ENCODE data around the gene SAMMSON.

SAMMSON gene

DNA sequence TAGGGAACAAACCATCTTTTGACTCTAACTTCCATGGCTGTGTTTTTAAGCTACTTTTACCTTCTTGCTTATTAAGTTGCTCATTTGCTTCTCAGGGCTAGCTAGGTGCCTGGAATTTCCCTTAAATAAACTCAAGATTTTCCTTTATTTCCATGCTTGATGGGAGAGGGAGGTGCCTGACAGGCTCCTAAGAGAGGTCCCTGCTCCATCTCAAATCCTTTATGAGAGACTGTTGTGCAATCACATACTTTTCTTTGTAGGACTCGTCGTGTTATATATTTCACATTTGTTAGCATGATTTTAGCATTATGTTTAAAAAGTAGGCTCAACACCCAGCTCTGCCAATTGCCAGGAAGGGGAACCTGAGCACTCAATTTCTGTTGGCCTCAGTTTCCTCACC is 95.7 kb downstream of the SAMMSON start:
- no peak for DNase-seq

DNA sequence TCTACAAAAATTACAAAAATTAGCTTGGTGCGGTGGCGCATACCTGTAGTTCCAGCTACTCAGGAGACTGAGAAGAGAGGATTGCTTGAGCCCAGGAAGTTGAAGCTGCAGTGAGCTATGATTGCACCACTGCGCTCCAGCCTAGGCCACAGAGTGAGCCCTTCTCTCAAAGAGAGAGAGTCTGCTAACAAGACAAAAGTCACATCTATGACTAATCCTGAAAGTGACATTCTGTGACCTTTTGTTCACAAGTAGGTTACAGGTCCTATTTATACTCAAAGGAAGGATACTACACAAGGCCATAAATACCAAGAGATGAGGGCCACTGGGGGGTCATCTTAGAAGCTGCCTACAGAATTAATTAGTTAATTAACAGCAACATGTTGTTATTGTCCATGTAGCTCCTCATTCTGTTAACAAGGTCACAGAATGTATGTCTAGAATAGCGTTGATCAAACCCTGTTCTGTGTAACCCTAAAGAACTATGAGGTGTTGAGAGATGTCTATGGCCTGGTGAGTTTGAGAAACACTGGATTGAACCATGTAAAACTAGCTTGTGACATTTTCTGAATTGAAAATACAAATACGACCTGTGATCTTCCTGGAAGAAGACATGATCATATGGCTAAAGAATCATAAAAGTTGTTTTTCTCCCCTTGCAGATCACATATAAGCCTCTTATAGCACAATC is 97.0 kb downstream of the SAMMSON start:
- DNase-seq = no peak

DNA sequence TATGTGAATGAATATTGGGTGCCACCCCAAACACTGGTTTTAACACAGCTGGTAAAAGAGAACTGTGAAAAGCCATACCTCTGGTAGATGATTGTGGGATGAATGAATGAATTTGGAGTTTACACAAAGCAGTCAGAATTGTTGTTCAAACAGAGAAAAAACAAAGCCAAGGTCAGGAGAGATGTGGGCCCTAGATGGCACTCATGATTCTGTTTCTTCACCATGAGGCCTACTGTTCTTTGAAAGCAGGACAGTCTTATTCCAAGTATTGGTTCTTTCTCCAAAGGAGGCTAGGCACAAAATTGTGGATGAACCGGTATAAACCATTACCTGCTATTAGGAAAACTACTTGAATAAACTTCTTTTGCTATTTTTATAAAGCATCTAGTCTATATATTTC is 97.6 kb downstream of the SAMMSON start:
- no peak for DNase-seq

DNA sequence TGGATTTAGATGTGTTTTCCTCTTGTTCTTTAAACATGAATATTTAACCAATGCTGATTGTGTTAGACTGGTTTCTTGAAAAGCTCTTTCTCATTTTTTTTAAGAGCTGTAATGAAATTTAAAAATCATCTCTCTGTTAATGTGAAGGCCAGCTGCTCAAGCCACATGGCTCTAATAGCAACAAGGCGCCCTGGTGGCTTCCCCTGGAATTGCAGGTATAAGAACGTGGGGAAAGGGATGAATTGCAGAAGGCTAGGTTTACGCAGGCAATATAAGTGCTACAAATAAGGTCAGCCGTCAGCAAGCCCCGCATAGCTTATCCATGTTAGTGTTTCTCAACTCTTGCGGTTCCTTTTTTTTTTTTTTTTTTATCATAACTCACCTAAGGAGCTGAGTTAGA is 108.5 kb downstream of the SAMMSON start:
- DNase-seq = no peak

DNA sequence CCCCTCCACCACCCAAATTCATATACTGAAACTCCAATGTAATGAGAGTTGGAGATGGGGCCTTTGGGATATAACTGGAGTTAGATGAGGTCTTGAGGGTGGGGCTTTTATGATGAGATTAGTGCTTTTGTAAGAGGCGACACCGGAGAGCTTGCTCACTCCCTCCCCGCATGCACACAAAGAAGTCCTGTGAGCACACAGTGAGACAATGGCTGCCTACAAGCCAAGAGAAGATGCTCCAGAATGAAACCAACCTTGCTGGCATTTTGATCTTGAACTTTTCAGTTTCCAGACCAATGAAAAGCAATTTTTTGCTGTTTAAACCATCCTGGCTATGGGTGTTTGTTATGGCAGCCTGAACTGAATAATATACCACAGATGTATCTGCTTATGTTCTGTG is 109.0 kb downstream of the SAMMSON start:
- DNase-seq = no peak

DNA sequence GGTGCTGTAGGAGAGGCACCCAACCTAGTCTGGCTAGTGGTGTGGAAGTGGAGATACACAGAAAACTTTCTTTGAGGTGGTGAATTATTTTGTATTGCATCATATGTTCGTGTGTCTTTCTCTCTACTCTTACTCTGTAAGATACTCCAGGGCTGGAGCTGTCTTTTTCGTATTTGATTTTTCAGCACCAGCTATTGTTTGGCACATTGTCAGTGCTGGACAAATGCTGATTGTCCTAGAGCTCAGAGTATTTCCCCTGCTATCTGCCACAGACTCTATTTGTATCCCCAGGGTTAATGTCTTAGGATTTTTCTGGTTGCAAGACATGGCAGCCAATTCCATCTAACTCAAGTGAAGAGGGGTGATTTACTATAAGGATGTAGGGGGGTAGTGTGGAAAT is 110.5 kb downstream of the SAMMSON start:
- DNase-seq = no peak

DNA sequence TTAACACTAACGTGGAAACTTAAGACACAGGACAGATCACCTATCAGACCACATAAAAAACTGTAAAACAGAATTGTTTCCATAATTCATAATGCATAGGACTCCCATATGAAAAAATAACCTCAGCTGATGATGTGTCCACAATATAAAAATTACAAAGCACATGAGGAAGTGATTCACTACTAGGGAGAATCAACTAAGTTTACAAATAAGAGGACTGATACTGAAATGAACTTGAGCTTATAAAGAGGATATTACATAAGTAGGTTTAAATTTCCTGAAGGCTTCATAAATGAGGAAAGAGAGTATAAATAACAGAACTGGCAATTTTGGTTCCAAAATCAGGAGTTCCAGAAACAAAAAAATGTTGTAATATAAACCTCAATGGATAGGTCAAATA is 111.9 kb downstream of the SAMMSON start:
- DNase-seq = no peak

DNA sequence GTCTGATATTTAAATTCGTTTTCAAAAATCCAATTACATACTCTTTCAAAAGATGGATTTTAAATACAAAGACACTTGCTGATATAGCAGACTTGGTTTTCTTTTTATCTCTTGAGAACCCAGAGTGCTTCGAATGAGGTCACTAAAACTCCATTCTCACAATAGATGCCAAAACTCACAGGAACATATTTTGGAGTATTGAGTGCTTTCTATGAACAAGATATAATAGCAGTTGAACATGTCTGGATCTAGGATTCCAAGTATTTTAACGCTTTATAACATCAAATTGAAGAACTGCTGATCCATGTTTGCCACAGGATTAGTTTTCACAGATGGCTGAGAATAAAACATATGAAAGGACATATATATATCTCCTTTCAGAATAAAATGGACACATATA is 113.2 kb downstream of the SAMMSON start:
- no peak for DNase-seq

DNA sequence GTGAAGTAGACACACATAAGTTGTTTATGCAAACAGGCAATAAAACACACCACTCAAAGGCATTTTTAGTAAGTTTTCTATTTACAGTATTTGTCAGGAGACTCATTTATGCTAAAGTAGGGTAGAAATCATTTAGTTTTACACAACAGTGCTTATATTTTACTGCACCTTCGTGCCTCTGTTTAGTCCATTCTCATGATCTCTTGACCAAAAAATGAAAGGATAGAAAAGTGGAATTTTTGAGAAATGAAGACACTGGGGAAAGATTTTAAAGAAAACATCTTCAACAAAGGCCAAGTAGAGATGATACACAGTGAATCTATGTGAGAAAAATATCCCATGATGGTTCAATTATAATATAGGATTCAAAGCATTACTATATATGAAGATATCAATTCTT is 114.9 kb downstream of the SAMMSON start:
- no peak for DNase-seq

DNA sequence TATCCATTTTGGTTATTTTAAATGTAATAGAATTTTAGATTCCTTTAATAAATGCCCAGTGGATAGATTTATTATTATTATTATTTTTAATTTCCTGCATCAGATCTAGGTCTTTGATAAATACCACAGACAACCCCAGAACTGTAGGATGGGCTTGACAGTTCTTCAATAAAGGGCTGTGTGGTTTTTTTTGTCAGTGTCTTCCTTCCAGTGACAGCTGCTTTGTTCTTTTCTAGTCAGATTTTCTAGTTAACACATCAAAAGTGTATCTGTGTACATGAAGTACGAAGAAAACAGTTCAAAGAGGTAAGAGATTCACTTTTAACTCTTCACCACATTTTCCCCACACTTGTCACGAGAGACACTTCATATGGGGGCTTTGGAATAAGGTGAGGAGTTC is 120.3 kb downstream of the SAMMSON start:
- DNase-seq = no peak

Measured in GF-D8 (cell line).